Activated T-helper 17 cell treated with anti-CD3 and anti-CD28 coated beads, Interleukin-2, amount 50 U/mL, for 72 hours (primary cell): ENCODE data around the gene CRKL. TPM values are rescaled to one million over a fixed set of nuclear protein-coding genes. Genes with fewer than 3 reads are reported as not detected.

Experiments
- ATAC-seq: fragments of 150-1000 bp; cut with Tn5 transposase; replicated peaks from 2 replicates; pipeline ENCODE4 v1.10.0; 2021; ENCODE audit warnings: mild to moderate bottlenecking, moderate library complexity
- H3K27ac Mint-ChIP-seq: one replicate; pipeline ENCODE4 v1.8.0; 2022; ENCODE audit warnings: mixed read lengths
- H3K27me3 Mint-ChIP-seq: one replicate; pipeline ENCODE4 v1.8.0; 2022; ENCODE audit warnings: mixed read lengths
- H3K36me3 Mint-ChIP-seq: one replicate; pipeline ENCODE4 v1.8.0; 2022; ENCODE audit warnings: low read depth, mild to moderate bottlenecking, mixed read lengths
- H3K4me1 Mint-ChIP-seq: one replicate; pipeline ENCODE4 v1.8.0; 2022; ENCODE audit warnings: mixed read lengths
- H3K4me3 Mint-ChIP-seq: one replicate; pipeline ENCODE4 v1.8.0; 2022; ENCODE audit warnings: mild to moderate bottlenecking, mixed read lengths
- H3K9me3 Mint-ChIP-seq: one replicate; pipeline ENCODE4 v1.8.0; 2022; ENCODE audit warnings: mixed read lengths
- total RNA-seq, 2 donors: library from RNA; stranded (reverse); gene quantifications; one replicate each; pipeline ENCODE4 v1.2.3, GENCODE V29; 2022

CRKL gene
- total RNA-seq, 2 donors from 2014 or later: 88.5 to 145 TPM

DNA sequence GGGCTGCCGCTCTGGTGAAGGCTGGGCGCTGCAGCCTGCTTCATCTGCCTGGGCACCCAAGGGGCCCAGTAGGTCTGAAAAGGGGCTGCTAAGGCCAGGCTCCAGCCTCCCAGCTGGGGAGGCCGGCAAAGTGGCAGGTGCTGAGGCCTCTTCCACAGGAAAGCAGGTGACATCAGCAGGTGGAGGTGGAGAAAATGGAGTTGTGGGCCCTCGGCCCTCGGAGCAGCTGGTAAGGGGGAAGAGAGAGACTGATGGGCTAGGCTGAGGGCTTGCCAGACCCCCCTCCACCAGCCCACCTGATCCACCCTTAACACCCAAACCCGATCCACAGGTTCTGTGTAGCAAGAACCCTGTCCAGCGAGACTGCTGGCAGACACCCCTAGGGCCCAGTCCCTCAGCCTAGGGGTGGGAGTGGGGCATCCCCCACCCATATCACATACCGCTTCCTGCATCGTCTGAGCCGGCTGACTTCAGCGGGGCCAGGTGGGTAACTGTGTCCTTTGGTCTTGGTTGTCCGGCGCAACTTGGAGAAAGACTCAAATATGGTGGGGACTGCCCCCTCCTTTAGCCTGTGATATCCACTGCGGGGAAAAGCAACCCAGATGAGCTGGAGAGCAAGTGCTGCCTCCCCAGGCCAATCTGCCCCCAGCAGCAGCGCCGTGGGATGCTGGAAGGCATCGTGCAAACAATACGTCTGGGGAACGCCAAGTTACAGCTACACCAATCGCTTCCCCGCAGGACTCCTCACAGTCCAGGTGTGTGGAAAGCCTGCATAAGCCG lies 83.2 kb downstream of the CRKL start:
- H3K4me3 Mint-ChIP-seq: peak overlapping the region; percentile 98
- H3K4me1 Mint-ChIP-seq: no peaks in the 10 kb centered on the region
- H3K27me3 Mint-ChIP-seq: no peaks in the 10 kb centered on the region
- ATAC-seq: no peak
- peak overlapping the region; percentile 98 for H3K27ac Mint-ChIP-seq
- H3K36me3 Mint-ChIP-seq: peaks cover 55% of the 10 kb centered on the region
- no peaks in the 10 kb centered on the region for H3K9me3 Mint-ChIP-seq

DNA sequence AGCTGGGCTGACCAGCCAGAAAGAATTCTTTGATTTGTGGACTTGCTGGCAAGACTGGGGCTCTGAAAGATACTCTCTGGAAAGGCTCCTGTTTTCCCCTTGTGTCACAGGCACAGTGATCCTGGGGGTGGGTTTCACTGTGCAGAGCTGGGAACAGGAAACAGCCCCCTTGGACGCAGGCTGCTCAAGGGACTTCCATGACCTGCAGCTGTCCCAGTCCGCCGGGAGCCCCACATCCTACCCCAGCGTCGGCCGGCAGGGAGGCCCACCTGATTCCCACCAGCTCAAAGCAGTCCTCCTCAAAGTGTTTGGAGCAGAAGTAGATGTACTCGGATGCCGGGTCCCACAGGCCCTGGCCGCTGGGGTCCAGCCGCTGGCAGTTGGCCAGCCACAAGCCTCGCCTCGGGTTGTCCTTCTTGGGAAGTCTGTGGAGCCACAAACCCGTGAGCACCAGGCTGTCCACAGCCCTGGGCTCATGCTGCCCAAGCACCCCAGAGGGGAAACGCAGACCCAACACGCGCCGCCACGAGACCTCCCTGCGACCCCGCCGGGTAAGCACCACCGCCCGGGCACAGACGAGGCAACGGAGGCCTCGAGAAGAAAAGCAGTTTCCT lies 83.9 kb downstream of the CRKL start:
- ATAC-seq: no peak
- peaks cover 54% of the 10 kb centered on the region for H3K36me3 Mint-ChIP-seq
- no peaks in the 10 kb centered on the region for H3K9me3 Mint-ChIP-seq
- H3K27me3 Mint-ChIP-seq: no peaks in the 10 kb centered on the region
- H3K27ac Mint-ChIP-seq: peak overlapping the region; percentile 98
- H3K4me3 Mint-ChIP-seq: peak overlapping the region; percentile 98
- H3K4me1 Mint-ChIP-seq: no peaks in the 10 kb centered on the region

- peaks cover 48% of the 10 kb centered on the region for H3K36me3 Mint-ChIP-seq
- no peaks in the 10 kb centered on the region for H3K4me1 Mint-ChIP-seq
- H3K4me3 Mint-ChIP-seq: peak within 1 kb of the TSS; percentile 98
- no peaks in the 10 kb centered on the region for H3K9me3 Mint-ChIP-seq
- H3K27me3 Mint-ChIP-seq: no peaks in the 10 kb centered on the region
- ATAC-seq: peak; percentile 95
- H3K27ac Mint-ChIP-seq: peak within 1 kb of the TSS; percentile 98
These were observed 84.6 kb downstream of the CRKL start, which contains the start of gene THAP7 for GRCh38 chr22:21001601-21002325. Gene THAP7 (minus strand): TSS chr22:21002118. CDS start chr22:21001911, 207 bp downstream.

Other genes with a start within 250 kb of the CRKL start
- under 1 TPM in 1 of 2 donors, not detected in 1; 0.11 TPM for gene SERPIND1, start 143.3 kb upstream of the CRKL start, total RNA-seq
- 10 to 100 TPM; 72.1 to 96.0 TPM for gene PI4KA, start 58.6 kb upstream of the CRKL start, total RNA-seq
- 10 to 100 TPM; 22.4 to 29.5 TPM for gene SNAP29, start 58.4 kb upstream of the CRKL start, total RNA-seq
- gene AIFM3, start 49.8 kb downstream of the CRKL start, total RNA-seq: not detected
- gene LZTR1, start 64.9 kb downstream of the CRKL start, total RNA-seq: 10 to 100 TPM; 40.0 to 68.7 TPM
- 10 to 100 TPM; 19.6 to 27.1 TPM for gene THAP7, start 84.7 kb downstream of the CRKL start, total RNA-seq
- under 1 TPM in 1 of 2 donors, not detected in 1; 0.28 TPM for gene P2RX6, start 97.8 kb downstream of the CRKL start, total RNA-seq
- not detected for gene SLC7A4, start 115.2 kb downstream of the CRKL start, total RNA-seq
- gene LRRC74B, start 128.5 kb downstream of the CRKL start, total RNA-seq: not detected